ENCODE data around the gene EZH2.

Gene EZH2

DNA sequence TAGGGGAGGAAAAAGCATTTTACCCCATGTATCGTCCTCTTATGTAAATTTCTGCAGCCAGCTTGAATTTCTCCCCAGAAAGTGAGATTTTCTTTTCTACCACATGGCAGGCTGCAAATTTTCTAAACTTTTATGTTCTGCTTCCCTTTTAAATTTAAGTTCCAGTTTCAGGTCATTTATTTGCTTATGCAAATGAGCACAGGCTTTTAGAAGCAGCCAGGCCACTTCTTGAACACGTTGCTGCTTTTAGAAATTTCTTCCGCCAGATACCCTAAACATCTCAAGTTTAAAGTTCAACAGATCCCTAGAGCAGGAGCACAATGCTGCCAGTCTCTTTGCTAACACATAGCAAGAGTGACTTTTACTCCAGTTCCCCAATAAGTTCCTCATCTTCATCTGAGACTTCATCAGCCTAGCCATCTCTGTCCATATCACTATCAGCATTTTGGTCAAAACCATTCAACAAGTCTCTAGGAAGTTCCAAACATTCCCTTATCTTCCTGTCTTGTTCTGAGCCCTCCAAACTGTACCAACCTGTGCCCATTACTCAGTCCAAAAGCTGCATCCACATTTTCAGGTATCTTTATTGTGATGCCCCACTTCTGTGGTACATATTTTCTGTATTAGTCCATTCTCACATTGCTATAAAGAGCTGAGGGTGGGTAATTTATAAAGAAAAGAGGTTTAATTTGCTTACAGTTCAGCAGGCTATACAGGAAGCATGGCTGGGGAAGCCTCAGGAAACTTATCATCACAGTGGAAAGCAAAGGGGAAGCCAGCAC, 16.3 kb downstream of the EZH2 start:
- in situ Hi-C loops (cut with HindIII; ENCODE audit: low pct_ligation_motif_present, low pct_unique_long_range_greater_than_20kb, low sequenced_read_pairs) = no loop called here
- no peak for DNase-seq

DNA sequence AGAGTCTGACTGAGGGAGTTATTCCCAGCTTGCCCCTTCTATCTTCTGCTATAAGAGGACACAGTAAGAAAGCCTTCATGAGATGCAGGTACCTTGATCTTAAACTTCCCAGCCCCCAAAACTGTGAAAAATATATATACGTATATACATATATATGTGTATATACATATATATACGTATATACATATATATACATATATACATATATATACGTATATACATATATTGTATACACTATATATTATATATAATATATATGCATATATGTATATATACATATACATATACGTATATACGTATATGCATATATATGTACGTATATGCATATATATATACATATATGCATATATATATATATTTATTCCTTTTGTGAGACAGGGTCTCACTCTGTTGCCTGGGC, 17.7 kb downstream of the EZH2 start:
- DNase-seq = no peak
- in situ Hi-C loops (cut with HindIII; ENCODE audit: low pct_ligation_motif_present, low pct_unique_long_range_greater_than_20kb, low sequenced_read_pairs) = no loop called here

DNA sequence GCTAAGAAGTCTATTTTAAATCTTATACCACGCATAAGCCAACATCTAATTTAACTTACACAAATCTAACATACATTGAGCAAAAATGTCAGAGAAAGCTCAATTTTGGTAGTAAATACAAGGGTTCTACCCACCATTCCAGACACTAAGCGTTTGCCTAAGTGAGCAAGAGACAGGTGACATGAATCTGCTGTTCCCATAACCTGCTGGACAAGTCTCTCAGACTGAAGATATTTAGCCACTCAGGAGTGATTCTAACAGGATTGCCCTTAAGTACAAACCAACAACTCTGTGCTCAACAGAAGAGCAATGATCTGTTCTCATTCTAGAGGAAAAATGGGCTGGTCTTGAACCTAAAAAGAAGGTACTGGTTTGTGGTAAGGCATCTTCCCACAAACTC, 18.8 kb downstream of the EZH2 start:
- in situ Hi-C loops (cut with HindIII; ENCODE audit: low pct_ligation_motif_present, low pct_unique_long_range_greater_than_20kb, low sequenced_read_pairs) = no loop called here
- no peak for DNase-seq

DNA sequence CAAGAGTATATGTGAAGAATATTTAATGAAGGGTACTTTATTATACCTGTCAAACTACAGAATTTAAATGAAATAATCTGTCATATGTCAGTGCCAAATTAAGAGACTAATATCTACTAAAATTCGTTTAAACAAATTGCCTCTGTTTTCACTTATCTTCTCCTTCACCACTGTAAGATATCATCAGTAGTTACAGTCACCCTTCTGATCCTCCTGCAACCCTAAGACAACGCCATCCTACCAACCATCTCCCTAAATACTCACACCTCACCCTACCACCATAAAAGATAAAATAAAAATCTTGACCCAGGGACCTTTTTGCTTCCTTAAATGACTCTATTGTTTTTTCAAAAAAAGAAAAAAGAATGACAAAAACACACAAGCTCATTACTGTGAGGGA, 20.8 kb downstream of the EZH2 start:
- no peak for DNase-seq

DNA sequence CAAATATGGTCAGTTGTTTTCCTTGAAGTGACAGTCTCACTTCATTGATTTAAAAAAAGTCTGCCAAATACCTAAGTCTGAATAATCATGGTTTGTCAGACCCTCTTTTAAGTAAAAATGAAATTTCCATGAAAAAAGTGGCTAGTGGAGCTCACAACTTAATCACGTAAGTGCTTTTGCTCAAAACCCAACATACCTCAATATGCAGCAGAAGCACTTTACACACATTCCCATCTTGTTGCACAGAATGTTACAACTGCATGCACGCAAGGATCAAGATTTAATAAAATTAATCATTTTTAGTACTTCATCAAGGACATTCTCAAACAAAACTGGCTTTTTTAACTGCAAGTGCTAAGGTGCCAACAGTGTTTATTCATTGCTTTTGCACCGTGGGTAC, 21.6 kb downstream of the EZH2 start:
- no peak for DNase-seq
- in situ Hi-C loops (cut with HindIII; ENCODE audit: low pct_ligation_motif_present, low pct_unique_long_range_greater_than_20kb, low sequenced_read_pairs) = no loop called here

More for the DNA sequence above, 20.8 kb downstream of the EZH2 start:
- in situ Hi-C loops (cut with HindIII; ENCODE audit: low pct_ligation_motif_present, low pct_unique_long_range_greater_than_20kb, low sequenced_read_pairs) = no loop called here

DNA sequence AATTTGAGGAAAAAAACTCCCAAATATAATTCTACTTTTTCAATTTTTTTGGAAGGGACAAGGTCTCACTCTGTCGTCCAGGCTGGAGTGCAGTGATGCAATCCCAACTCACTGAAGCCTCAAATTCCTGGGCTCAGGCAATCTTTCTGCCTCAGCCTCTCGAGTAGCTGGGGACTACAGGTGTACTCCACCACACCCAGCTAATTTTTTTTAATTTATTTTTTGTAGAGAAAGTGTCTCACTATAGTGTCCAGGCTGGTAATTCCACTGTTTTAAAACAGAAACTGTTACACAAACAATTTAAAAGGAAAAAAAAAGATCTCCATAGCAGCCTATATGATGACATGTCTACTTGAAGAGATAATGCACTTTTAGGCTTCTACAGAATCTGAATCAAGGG, 25.6 kb downstream of the EZH2 start:
- no peak for DNase-seq
- in situ Hi-C loops (cut with HindIII; ENCODE audit: low pct_ligation_motif_present, low pct_unique_long_range_greater_than_20kb, low sequenced_read_pairs) = no loop called here

DNA sequence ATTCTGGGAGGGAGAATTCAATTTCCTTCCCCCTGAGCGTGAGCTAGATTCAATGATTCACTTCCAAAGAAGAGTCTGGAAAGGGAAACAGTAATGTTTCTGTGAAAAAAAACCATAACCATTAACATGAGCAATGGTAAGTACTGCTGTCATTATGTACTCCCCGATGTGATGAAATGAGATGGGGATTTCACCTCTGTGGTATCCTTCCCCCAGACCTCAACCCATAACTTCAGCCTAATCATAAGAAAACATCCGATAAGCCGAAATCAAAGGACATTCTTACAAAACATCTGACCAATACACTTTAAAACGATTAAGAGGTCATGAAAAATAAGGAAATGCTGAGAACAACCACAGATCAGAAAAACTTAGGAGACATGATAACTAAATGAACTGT, 27.2 kb downstream of the EZH2 start:
- no peak for DNase-seq
- in situ Hi-C loops (cut with HindIII; ENCODE audit: low pct_ligation_motif_present, low pct_unique_long_range_greater_than_20kb, low sequenced_read_pairs) = no loop called here

DNA sequence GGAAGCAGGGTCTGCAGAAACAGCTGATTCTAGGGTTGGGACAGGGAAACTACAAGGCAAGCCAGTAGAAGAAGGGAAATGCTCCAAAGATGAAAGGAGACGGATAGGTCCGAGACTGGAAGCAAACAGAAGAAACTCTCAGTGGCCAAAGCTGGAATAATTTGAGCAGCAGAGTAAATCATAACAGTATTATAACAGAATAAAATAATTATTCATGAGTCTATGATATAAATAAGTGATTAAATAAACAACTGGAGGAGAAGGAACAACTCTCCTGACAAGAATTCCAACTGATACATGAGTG, 27.6 kb downstream of the EZH2 start:
- no peak for DNase-seq
- in situ Hi-C loops (cut with HindIII; ENCODE audit: low pct_ligation_motif_present, low pct_unique_long_range_greater_than_20kb, low sequenced_read_pairs) = no loop called here

DNA sequence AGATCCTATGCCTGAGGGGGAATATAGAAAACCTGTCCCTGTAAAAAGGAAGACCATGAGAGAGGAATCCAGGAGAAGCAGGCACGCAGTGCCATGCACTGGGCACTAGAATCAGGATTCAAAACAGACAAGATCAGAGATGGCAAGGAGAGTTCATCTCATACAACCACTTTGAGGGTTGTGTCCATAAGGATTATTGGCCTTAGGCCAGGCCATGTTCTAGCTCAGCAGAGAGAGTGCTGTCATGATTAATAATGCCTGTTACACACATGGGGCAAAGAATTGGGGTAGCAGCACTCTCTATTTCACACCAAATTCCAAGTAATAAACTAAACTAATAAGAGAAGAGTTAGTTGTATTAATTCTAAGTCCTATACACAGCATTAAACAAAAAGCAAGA, 29.1 kb downstream of the EZH2 start:
- DNase-seq = no peak
- in situ Hi-C loops (cut with HindIII; ENCODE audit: low pct_ligation_motif_present, low pct_unique_long_range_greater_than_20kb, low sequenced_read_pairs) = no loop called here

DNA sequence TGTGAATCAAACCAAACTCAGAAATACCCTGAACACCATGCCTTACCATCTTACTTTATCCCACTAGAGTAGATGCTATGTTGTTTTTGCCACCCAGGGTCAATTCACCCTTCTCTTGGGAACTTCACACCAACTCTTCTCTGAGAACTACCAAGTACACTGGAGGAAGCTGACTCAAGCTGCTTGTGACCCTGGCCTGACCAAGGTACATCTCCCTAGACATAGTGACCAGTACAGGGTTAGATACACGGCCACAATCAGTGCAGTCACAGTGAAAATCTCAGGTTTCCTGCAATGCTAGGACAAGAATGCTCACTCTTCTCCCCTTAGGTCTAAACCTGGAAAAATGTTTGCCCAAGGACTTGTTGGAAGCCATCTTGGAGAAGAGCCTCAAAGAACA, 31.8 kb downstream of the EZH2 start:
- no peak for DNase-seq
- in situ Hi-C loops (cut with HindIII; ENCODE audit: low pct_ligation_motif_present, low pct_unique_long_range_greater_than_20kb, low sequenced_read_pairs) = no loop called here

DNA sequence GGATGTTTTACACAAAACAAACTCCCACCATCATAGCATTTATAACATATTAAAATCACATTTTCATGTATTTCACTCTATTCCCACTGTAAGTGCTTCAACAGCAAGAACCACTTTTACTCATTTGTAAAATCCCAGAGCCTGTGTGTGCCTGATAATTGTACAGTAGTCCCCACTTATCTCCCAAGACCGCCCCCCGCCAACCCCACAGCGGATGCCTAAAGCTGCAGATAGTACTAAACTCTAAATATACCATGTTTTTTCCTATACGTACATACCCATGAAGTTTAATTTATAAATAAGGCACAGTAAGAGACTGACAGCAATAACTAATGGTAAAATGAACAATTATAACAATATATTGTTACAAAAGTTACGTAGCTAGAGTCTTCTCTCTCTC, 33.5 kb downstream of the EZH2 start:
- no peak for DNase-seq
- in situ Hi-C loops (cut with HindIII; ENCODE audit: low pct_ligation_motif_present, low pct_unique_long_range_greater_than_20kb, low sequenced_read_pairs) = no loop called here

DNA sequence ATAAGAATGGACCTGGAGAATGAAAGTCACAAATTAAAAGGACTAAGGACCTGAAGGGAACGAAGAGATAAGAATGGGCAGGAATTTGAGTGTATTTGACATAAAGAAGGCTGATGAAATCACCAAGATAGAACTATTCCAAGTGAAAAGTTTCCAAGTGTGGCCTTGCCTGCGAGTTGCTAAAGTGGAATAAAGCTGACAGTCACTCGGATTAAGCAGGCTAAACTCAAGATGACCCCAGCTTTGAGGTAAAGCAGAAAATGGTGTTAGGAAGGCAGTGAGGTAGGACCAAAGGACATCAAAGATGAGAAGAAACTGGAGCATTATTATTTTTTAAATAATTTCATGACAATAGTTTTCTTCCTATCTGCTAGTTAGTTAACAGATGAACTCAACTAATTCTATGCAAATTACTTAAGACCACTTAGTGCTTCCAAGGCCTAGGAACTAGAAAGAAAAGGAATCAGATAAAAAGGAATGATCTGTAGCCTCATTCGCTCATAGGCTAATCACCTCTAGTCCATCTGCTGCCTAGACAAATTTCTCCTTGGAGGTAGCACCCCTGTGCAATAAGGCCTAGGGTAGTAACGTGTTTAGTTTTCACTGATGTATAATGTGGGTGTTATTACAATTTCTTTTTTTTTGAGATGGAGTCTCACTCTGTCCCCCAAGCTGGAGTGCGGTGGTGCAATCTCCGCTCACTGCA, 34.5 kb downstream of the EZH2 start:
- in situ Hi-C loops (cut with HindIII; ENCODE audit: low pct_ligation_motif_present, low pct_unique_long_range_greater_than_20kb, low sequenced_read_pairs) = no loop called here
- no peak for DNase-seq

DNA sequence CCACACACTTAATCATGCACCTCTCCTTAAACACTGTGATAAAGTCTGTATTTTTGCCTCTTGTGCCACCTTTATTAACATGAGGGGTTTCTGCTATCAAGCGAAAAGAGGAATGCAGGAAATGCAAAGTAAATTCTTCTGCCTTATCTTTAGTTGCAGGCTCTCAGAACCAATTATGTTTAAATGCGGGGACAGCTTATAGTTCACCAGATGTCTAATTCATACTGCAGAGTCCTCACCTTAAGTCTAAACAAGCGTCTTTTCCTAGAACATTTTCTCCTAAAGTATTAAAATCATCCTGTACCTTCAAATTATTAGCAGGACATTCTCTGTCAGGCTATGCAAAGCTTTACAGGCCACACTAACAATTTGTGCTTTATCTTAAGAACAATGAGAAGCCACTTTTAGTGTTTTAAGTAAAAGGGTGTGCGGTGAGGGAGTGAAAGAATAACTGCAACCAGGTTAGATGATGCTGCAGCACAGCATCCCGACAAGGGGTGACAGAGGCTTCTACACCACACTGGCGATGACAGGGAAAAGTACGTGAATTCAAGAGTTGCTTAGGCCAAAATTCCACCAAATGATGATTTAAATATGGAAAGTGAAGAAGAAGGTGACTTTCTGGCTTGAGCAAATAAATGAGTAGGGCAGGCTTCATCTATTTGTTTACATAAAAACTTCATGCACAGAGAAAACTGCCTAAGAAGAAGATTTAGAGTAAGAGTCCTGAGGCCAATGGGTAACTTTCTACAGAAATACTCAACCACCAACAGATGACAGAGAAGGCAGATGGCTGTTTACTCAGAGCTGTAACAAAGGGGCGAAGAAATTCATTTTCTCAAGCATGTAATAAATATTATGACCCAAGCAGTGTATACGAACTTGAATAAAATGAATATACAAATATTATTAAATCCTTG, 36.0 kb downstream of the EZH2 start:
- no peak for DNase-seq
- in situ Hi-C loops (cut with HindIII; ENCODE audit: low pct_ligation_motif_present, low pct_unique_long_range_greater_than_20kb, low sequenced_read_pairs) = no loop called here

DNA sequence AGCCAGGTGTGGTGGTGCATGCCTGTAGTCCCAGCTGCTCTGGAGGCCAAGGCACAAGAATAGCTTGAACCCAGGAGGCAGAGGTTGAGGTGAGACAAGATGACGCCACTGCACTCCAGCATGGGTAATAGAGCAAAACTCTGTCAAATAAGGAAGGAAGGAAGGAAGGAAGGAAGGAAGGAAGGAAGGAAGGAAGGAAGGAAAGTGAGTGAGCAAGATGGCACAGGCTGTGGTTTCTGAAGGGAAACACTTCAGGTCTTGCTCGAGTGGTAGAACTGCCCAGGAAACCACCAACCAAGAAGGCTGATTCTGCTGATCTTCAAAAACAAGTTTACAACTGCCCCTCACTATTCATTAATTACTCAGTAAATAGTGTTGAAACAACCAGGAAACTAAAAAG, 45.2 kb downstream of the EZH2 start:
- in situ Hi-C loops (cut with HindIII; ENCODE audit: low pct_ligation_motif_present, low pct_unique_long_range_greater_than_20kb, low sequenced_read_pairs) = no loop called here
- DNase-seq = no peak

DNA sequence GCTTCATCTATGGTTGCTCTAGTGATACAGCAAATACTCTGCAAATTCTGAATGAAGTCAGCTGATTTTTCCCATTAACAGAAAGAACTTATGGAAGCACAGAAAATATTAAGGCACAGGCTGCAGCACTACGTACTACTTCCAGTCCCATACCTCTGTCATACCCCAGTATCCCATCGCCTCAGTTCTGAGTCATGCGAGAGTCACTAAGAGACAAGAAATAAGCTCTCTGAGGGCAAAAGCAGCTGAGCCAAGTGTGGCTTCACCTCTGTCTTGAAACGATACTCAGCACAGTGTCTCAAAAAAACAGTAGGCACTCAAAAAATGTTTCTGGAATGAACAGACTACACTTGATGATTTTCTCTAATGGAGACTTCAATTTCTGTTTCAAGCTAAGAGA, 48.2 kb downstream of the EZH2 start:
- DNase-seq = no peak
- in situ Hi-C loops (cut with HindIII; ENCODE audit: low pct_ligation_motif_present, low pct_unique_long_range_greater_than_20kb, low sequenced_read_pairs) = no loop called here

DNA sequence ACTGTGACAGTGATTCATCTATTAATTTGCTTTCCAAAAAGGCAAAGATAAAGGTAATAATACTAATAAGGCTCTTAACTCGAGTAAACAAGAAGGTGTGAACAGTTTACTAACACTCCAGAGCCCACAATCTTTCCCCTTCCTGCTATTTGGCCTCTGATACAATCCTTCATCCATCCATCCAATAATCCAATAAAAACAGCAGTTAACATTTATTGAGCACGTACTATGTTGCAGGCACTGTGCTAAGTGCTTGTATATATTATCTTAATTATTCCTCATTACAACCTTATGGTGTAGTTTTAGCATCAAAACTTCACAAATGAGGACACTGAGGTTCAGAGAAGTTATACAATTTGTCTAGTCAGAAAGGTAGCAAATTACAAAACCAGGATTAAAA, 49.5 kb downstream of the EZH2 start:
- no peak for DNase-seq
- in situ Hi-C loops (cut with HindIII; ENCODE audit: low pct_ligation_motif_present, low pct_unique_long_range_greater_than_20kb, low sequenced_read_pairs) = no loop called here

DNA sequence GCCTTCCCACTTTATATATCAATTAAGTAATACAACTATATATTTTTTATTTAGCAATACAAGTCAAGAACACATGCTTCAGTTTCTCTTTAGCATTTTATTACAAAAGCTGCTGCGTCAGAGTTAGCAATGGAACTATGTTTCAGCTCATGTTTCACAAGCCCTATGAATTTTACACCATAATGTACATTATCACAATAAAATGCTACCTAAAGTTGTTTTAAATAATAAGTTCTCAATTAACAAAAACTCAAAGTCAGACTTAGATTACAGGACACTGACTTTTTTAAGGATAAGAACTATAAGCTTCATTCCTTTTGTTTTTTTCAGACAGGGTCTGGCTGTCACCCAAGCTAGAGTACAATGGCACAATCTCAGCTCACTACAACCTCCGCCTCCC, 52.3 kb downstream of the EZH2 start:
- no peak for DNase-seq
- in situ Hi-C loops (cut with HindIII; ENCODE audit: low pct_ligation_motif_present, low pct_unique_long_range_greater_than_20kb, low sequenced_read_pairs) = no loop called here

DNA sequence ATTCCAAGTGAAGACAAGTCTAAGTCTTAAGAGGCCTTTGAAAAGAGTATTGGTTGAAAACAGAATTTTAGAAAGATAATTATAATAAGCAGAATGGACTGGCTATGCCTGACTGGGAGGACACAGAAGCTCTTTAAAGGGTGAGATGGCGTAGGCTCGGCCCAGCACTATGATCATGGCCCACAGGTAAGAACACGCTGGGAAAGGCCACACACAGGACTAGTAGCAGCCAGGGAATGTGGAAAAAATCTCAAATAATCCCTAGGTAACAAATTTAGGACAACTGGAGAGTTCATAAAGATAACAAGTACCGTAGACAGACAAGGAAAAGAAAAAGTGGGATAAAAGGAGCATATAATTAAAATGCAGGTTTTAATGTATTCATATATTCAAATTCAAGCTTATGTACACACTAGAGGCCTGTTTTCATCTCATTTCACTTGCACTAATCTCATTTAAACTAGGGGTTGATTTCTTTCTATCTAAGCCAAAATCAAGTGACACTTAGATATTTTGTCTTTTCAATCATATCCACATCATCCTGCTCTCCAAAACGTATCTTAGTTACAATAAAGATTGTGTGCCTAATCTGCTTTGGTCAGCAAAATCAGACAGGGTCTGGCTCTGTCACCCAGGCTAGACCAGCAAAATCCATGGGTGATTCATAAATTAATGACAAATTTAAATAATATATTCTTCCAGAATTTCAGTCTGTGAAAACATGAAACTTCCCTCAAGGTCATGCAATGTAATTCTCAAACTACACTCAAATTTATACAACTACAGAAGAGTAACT, 53.0 kb downstream of the EZH2 start:
- in situ Hi-C loops (cut with HindIII; ENCODE audit: low pct_ligation_motif_present, low pct_unique_long_range_greater_than_20kb, low sequenced_read_pairs) = no loop called here
- no peak for DNase-seq

DNA sequence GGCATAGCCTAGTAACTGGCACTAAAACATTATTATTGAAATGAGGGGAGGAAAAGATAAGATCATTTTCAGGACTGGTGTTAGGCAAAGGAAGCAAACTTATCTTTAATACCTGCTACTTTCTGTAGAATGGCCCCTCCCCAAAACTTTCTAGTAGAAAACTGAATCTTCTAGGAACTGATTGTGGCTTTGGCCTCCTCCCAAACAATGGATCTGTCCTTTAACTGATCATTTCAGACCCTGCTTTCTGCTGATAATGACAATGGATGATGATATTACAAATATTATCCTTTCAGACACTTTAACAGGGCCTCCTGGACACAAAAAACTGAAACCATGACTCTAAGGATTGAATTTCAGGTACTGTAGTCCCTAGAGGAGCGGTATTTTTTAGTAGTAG, 55.1 kb downstream of the EZH2 start:
- in situ Hi-C loops (cut with HindIII; ENCODE audit: low pct_ligation_motif_present, low pct_unique_long_range_greater_than_20kb, low sequenced_read_pairs) = no loop called here
- no peak for DNase-seq

Data from ACHN (cell line).